CD14-positive monocyte (primary cell): Measurements from ENCODE around the gene OR9I1. TPM values are rescaled to one million over a fixed set of nuclear protein-coding genes. Genes with fewer than 3 reads are reported as not detected.

Source experiments
- DNase-seq, 3 donors: peaks; one replicate each; pipeline ENCODE4 v3.0.0-alpha.2; 2011 to 2022
- H2AFZ ChIP-seq: 2 replicates; pipeline ENCODE4 v1.6.0; 2012; ENCODE audit warnings: mild to moderate bottlenecking, low read depth, low read length, inconsistent platforms; ENCODE audit not compliant: insufficient read depth, poor library complexity, severe bottlenecking
- H3K27ac ChIP-seq, 2 donors: 1 replicate in 1 of 2; 2 replicates in 1 of 2; pipeline ENCODE4 v1.5.1; 2012 to 2013; ENCODE audit warnings: low read length in 2 of 2, control low read depth in 1 of 2, inconsistent platforms in 1 of 2, low read depth in 1 of 2, mild to moderate bottlenecking in 1 of 2
- H3K27me3 ChIP-seq, 2 donors: one replicate each; pipeline versions ENCODE4 v1.6.0 to v1.6.1; 2011 to 2013; ENCODE audit warnings: low read length in 2 of 2; ENCODE audit not compliant: control insufficient read depth in 2 of 2, insufficient read depth in 2 of 2
- H3K36me3 ChIP-seq, 2 donors: replicated peaks in 1 of 2; 1 replicate in 1 of 2; 2 replicates in 1 of 2; pipeline versions ENCODE4 v1.5.1 to v1.6.1; 2012 to 2013; ENCODE audit warnings: low read length in 2 of 2, control low read depth in 1 of 2, inconsistent platforms in 1 of 2, mild to moderate bottlenecking in 1 of 2; ENCODE audit not compliant: insufficient read depth in 2 of 2, control insufficient read depth in 1 of 2
- H3K4me1 ChIP-seq, 2 donors: 1 replicate in 1 of 2; 2 replicates in 1 of 2; pipeline versions ENCODE4 v1.5.1 to v1.6.1; 2012 to 2013; ENCODE audit warnings: low read length in 2 of 2, control low read depth in 1 of 2, inconsistent platforms in 1 of 2, mild to moderate bottlenecking in 1 of 2, moderate library complexity in 1 of 2; ENCODE audit not compliant: insufficient read depth in 2 of 2, control insufficient read depth in 1 of 2
- H3K4me2 ChIP-seq: replicated peaks from 2 replicates; pipeline ENCODE3; 2012; ENCODE audit warnings: low read length, moderate library complexity, mild to moderate bottlenecking; ENCODE audit not compliant: poor library complexity, severe bottlenecking; ENCODE audit errors: extremely low read depth
- H3K4me3 ChIP-seq, 3 experiments: fragments of 200-600 bp in 1 of 3; sonication (generic) in 1 of 3; replicated peaks in 1 of 3; 1 replicate in 2 of 3; 2 replicates in 1 of 3; pipeline ENCODE4 v1.5.1; 2011 to 2013; ENCODE audit warnings: low read length in 3 of 3, mild to moderate bottlenecking in 3 of 3, control low read depth in 2 of 3, low read depth in 2 of 3, inconsistent platforms in 1 of 3, moderate library complexity in 1 of 3
- H3K79me2 ChIP-seq: 2 replicates; pipeline ENCODE4 v1.6.0; 2012; ENCODE audit warnings: mild to moderate bottlenecking, control low read depth, inconsistent platforms, low read length, moderate library complexity; ENCODE audit not compliant: insufficient read depth
- H3K9ac ChIP-seq: 2 replicates; pipeline ENCODE4 v1.6.0; 2017; ENCODE audit warnings: low read length, mild to moderate bottlenecking; ENCODE audit not compliant: insufficient read depth, poor library complexity, severe bottlenecking
- H3K9me3 ChIP-seq, 2 donors: replicated peaks in 1 of 2; 1 replicate in 1 of 2; 2 replicates in 1 of 2; pipeline versions ENCODE4 v1.5.1 to v1.6.1; 2012 to 2013; ENCODE audit warnings: low read length in 2 of 2, control low read depth in 1 of 2; ENCODE audit not compliant: control insufficient read depth in 1 of 2, insufficient read depth in 1 of 2
- H4K20me1 ChIP-seq: 2 replicates; pipeline ENCODE4 v1.6.0; 2012; ENCODE audit warnings: mild to moderate bottlenecking, low read length, control low read depth, moderate library complexity; ENCODE audit not compliant: insufficient read depth
- H3K27ac Mint-ChIP-seq, 7 donors: one replicate each; pipeline ENCODE4 v1.8.0; 2020; ENCODE audit warnings: mild to moderate bottlenecking in 7 of 7, mixed read lengths in 7 of 7, moderate library complexity in 6 of 7, inconsistent platforms in 2 of 7
- H3K27me3 Mint-ChIP-seq, 3 donors: one replicate each; pipeline ENCODE4 v1.8.0; 2021 to 2022; ENCODE audit warnings: low read depth in 3 of 3, mild to moderate bottlenecking in 3 of 3, mixed read lengths in 3 of 3, moderate library complexity in 3 of 3, inconsistent platforms in 1 of 3
- H3K36me3 Mint-ChIP-seq, 2 donors: one replicate each; pipeline ENCODE4 v1.8.0; 2020; ENCODE audit warnings: mixed read lengths in 2 of 2, inconsistent platforms in 1 of 2, mild to moderate bottlenecking in 1 of 2
- H3K4me1 Mint-ChIP-seq: one replicate; pipeline ENCODE4 v1.8.0; 2020; ENCODE audit warnings: mild to moderate bottlenecking, mixed read lengths
- H3K4me3 Mint-ChIP-seq, 2 donors: one replicate each; pipeline ENCODE4 v1.8.0; 2020; ENCODE audit warnings: mild to moderate bottlenecking in 2 of 2, mixed read lengths in 2 of 2, moderate library complexity in 1 of 2
- H3K9me3 Mint-ChIP-seq, 7 donors: one replicate each; pipeline ENCODE4 v1.8.0; 2020 to 2022; ENCODE audit warnings: mixed read lengths in 7 of 7, mild to moderate bottlenecking in 6 of 7, moderate library complexity in 6 of 7, inconsistent platforms in 2 of 7
- WGBS: methylation state at CpG from one replicate; pipeline ENCODE4 v1.1.5; 2013; ENCODE audit warnings: missing lambda C conversion rate; ENCODE audit not compliant: insufficient coverage; 5-methylcytosine and 5-hydroxymethylcytosine counted together
- intact Hi-C, 2 donors: fragments of 100-400 bp; cut with micrococcal nuclease; formaldehyde crosslinking; loops; one replicate each; pipeline versions ENCODE4 v1.15.0 to v1.15.1; 2023
- polyA plus RNA-seq, 3 donors: library from polyadenylated mRNA; depleted of rRNA in 1 of 3; unstranded in 2 of 3; stranded (reverse) in 1 of 3; fragments of 300-500 nt in 2 of 3; fragments of >200 nt in 1 of 3; fragmentation: Illumina TruSeq in 2 of 3; gene quantifications; 1 replicate in 2 of 3; 2 replicates in 1 of 3; pipeline ENCODE4 v1.2.3, GENCODE V29; 2012 to 2021
- TF ChIP-seq, protein P1 (sequence below): fragments of 200-600 bp; IDR thresholded peaks from one replicate; pipeline ENCODE4 v1.8.0; 2022; ENCODE audit warnings: antibody characterized with exemption, mild to moderate bottlenecking

Gene OR9I1
- polyA plus RNA-seq, 3 donors, result not detected

DNA sequence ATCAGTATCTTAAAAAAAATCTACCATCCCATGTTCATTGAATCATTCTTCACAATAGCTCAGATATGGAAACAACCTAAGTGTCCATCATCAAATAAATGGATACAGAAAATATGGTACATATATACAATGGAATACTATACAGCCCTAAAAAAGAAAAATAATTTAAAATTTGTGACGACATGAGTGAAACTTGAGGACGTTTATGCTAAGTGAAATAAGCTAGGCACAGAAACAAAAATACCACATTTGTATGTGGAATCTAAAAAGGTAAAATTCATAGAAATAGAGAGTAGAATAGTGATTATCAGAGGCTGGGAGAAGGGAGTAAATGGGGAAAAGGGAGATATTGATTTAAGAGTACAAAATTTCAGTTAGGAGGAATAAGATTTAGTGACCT is 38.8 kb downstream of the OR9I1 start:
- H3K27me3 Mint-ChIP-seq, result no peaks in the 10 kb centered on the region
- no peak overlapping the region for H3K27ac ChIP-seq
- no peaks in the 10 kb centered on the region for H3K4me1 Mint-ChIP-seq
- H3K9ac ChIP-seq, result no peak overlapping the region
- no peak overlapping the region for H3K4me2 ChIP-seq
- TF ChIP-seq, protein P1, sequence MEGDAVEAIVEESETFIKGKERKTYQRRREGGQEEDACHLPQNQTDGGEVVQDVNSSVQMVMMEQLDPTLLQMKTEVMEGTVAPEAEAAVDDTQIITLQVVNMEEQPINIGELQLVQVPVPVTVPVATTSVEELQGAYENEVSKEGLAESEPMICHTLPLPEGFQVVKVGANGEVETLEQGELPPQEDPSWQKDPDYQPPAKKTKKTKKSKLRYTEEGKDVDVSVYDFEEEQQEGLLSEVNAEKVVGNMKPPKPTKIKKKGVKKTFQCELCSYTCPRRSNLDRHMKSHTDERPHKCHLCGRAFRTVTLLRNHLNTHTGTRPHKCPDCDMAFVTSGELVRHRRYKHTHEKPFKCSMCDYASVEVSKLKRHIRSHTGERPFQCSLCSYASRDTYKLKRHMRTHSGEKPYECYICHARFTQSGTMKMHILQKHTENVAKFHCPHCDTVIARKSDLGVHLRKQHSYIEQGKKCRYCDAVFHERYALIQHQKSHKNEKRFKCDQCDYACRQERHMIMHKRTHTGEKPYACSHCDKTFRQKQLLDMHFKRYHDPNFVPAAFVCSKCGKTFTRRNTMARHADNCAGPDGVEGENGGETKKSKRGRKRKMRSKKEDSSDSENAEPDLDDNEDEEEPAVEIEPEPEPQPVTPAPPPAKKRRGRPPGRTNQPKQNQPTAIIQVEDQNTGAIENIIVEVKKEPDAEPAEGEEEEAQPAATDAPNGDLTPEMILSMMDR, result no peak
- H4K20me1 ChIP-seq, result no peaks in the 10 kb centered on the region
- no peaks in the 10 kb centered on the region for H3K27me3 ChIP-seq
- H3K36me3 Mint-ChIP-seq, result no peaks in the 10 kb centered on the region
- no peak overlapping the region for H2AFZ ChIP-seq
- no CpG with 5 or more reads among the region's 2 CpGs for WGBS
- no peaks in the 10 kb centered on the region for H3K36me3 ChIP-seq
- no peak overlapping the region for H3K4me3 Mint-ChIP-seq
- H3K4me3 ChIP-seq, result no peak overlapping the region
- H3K9me3 Mint-ChIP-seq, result peaks cover 0 to 10% (median 4%) of the 10 kb centered on the region in 7 donors
- H3K4me1 ChIP-seq, result no peaks in the 10 kb centered on the region
- intact Hi-C loops, result no loop called here
- no peak for DNase-seq
- no peaks in the 10 kb centered on the region for H3K79me2 ChIP-seq
- H3K27ac Mint-ChIP-seq, result no peak overlapping the region
- H3K9me3 ChIP-seq, result peaks cover 0 to 3% of the 10 kb centered on the region in 2 donors

DNA sequence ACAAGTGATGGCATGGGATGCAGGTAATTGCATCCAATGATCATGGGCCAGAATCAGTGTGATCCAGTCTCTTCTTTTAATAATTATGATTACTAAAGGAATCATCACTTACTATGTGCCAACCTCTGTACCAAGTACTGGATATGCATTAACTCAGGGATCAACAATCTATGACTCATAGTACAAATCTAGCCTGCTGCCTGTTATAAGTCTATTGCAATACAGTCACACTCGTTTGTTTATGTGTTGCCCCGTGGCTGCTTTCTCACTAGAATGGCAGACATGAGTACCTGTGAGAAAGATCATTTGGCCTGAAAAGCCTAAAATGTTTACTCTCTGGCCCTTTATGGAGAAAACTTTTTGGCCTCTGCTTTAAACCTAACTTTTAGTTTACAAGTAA is 49.5 kb downstream of the OR9I1 start:
- H3K36me3 ChIP-seq, result no peaks in the 10 kb centered on the region
- H3K4me2 ChIP-seq, result no peak overlapping the region
- H3K9ac ChIP-seq, result no peak overlapping the region
- intact Hi-C loops, result no loop called here
- Mint-ChIP-seq H3K27me3 (no peaks in the 10 kb centered on the region), H3K36me3 (no peaks in the 10 kb centered on the region), H3K4me3 (no peak overlapping the region), H3K27ac (no peak overlapping the region), H3K9me3 (peaks cover 0 to 6% (median 0%) of the 10 kb centered on the region in 7 donors), H3K4me1 (no peaks in the 10 kb centered on the region)
- H3K79me2 ChIP-seq, result no peaks in the 10 kb centered on the region
- H3K4me1 ChIP-seq, result no peaks in the 10 kb centered on the region
- no peaks in the 10 kb centered on the region for H3K27me3 ChIP-seq
- no peak overlapping the region for H2AFZ ChIP-seq
- DNase-seq, result no peak
- TF ChIP-seq, protein P1, result no peak
- H3K9me3 ChIP-seq, result no peaks in the 10 kb centered on the region
- no peaks in the 10 kb centered on the region for H4K20me1 ChIP-seq
- WGBS, result 0% methylated on average over 1 of the region's 2 CpGs
- H3K27ac ChIP-seq, result no peak overlapping the region
- H3K4me3 ChIP-seq, result no peak overlapping the region
